Neural cell (in vitro differentiated cells): Measurements from ENCODE around the gene ATP8B4. TPM values are rescaled to one million over a fixed set of nuclear protein-coding genes. Genes with fewer than 3 reads are reported as not detected.

Source experiments
- H2AFZ ChIP-seq: fragments of 200-600, 300-800 bp; sonication (generic), shearing (Covaris generic); 2 replicates; pipeline ENCODE4 v1.6.0; 2014; ENCODE audit warnings: low read depth, mild to moderate bottlenecking, antibody characterized with exemption, low read length, moderate library complexity
- H3F3A ChIP-seq: fragments of 200-600 bp; shearing (Covaris generic); 2 replicates; pipeline ENCODE4 v1.6.1; 2016; ENCODE audit warnings: mild to moderate bottlenecking, moderate library complexity, mixed read lengths, antibody characterized with exemption, low read length; ENCODE audit not compliant: insufficient read depth, poor library complexity, severe bottlenecking
- H3K27ac ChIP-seq: fragments of 200-600, 300-800 bp; sonication (generic), shearing (Covaris generic); 2 replicates; pipeline ENCODE4 v1.5.1; 2014; ENCODE audit warnings: mild to moderate bottlenecking, low read length, moderate library complexity
- H3K27me3 ChIP-seq: fragments of 300-800, 200-600 bp; sonication (generic), shearing (Covaris generic); 2 replicates; pipeline ENCODE4 v1.6.0; 2014; ENCODE audit warnings: mild to moderate bottlenecking, low read depth, low read length, moderate library complexity; ENCODE audit not compliant: insufficient read depth
- H3K36me3 ChIP-seq: fragments of 300-800, 200-600 bp; sonication (generic), shearing (Covaris generic); 2 replicates; pipeline ENCODE4 v1.5.1; 2014; ENCODE audit warnings: mild to moderate bottlenecking, antibody characterized with exemption, low read length, moderate library complexity; ENCODE audit not compliant: insufficient read depth
- H3K4me2 ChIP-seq: fragments of 300-800, 200-600 bp; sonication (generic), shearing (Covaris generic); 2 replicates; pipeline ENCODE4 v1.6.0; 2014; ENCODE audit warnings: mild to moderate bottlenecking, low read length
- H3K4me3 ChIP-seq: fragments of 300-800, 200-600 bp; sonication (generic), shearing (Covaris generic); 2 replicates; pipeline ENCODE4 v1.5.1; 2014; ENCODE audit warnings: mild to moderate bottlenecking, low read length, moderate library complexity
- H3K79me2 ChIP-seq: fragments of 200-600 bp; shearing (Covaris generic); replicated peaks from 2 replicates; pipeline ENCODE4 v1.6.0; 2014; ENCODE audit warnings: mild to moderate bottlenecking, low read length, moderate library complexity; ENCODE audit not compliant: insufficient read depth
- H3K9ac ChIP-seq: fragments of 300-800, 200-600 bp; sonication (generic), shearing (Covaris generic); 2 replicates; pipeline ENCODE4 v1.6.1; 2016; ENCODE audit warnings: mild to moderate bottlenecking, low read length, mixed read lengths
- H3K9me2 ChIP-seq: fragments of 200-600 bp; shearing (Covaris generic); 2 replicates; pipeline ENCODE4 v1.6.1; 2016; ENCODE audit warnings: mild to moderate bottlenecking, low read length, mixed read lengths; ENCODE audit not compliant: insufficient read depth
- H3K9me3 ChIP-seq: fragments of 200-600, 300-800 bp; sonication (generic), shearing (Covaris generic); 2 replicates; pipeline ENCODE4 v1.6.1; 2016; ENCODE audit warnings: mild to moderate bottlenecking, mixed run types, low read length, moderate library complexity, mixed read lengths
- H4K20me1 ChIP-seq: fragments of 200-600 bp; shearing (Covaris generic); 2 replicates; pipeline ENCODE4 v1.6.1; 2016; ENCODE audit warnings: mild to moderate bottlenecking, mixed run types; ENCODE audit not compliant: insufficient read depth
- EP300 ChIP-seq: fragments of 450-650 bp; conservative IDR thresholded peaks from 2 replicates; pipeline ENCODE4 v1.6.1; 2014; ENCODE audit warnings: antibody characterized with exemption, mild to moderate bottlenecking, moderate library complexity; ENCODE audit not compliant: poor library complexity, severe bottlenecking
- EZH2 ChIP-seq: fragments of 200-600, 300-800 bp; shearing (Covaris generic), sonication (generic); IDR thresholded peaks from 2 replicates; pipeline ENCODE4 v1.6.1; 2014; ENCODE audit warnings: antibody characterized with exemption, low read length, borderline replicate concordance, mild to moderate bottlenecking; ENCODE audit not compliant: insufficient read depth, poor library complexity, severe bottlenecking
- MXI1 ChIP-seq: fragments of 450-650 bp; conservative IDR thresholded peaks from 2 replicates; pipeline ENCODE4 v1.6.1; 2014; ENCODE audit warnings: antibody characterized with exemption, mild to moderate bottlenecking; ENCODE audit not compliant: poor library complexity, severe bottlenecking
- POLR2AphosphoS5 ChIP-seq: IDR thresholded peaks from 2 replicates; pipeline ENCODE4 v1.6.1; 2012
- RAD21 ChIP-seq: fragments of 450-650 bp; conservative IDR thresholded peaks from 2 replicates; pipeline ENCODE4 v1.6.1; 2014; ENCODE audit warnings: antibody characterized with exemption, mild to moderate bottlenecking, moderate library complexity
- REST ChIP-seq: IDR thresholded peaks from 2 replicates; pipeline ENCODE4 v1.6.1; 2012; ENCODE audit warnings: borderline replicate concordance
- SMC3 ChIP-seq: fragments of 450-650 bp; conservative IDR thresholded peaks from 2 replicates; pipeline ENCODE4 v1.6.1; 2014; ENCODE audit warnings: antibody characterized with exemption, mild to moderate bottlenecking, moderate library complexity; ENCODE audit not compliant: poor library complexity
- TAF1 ChIP-seq: IDR thresholded peaks from 2 replicates; pipeline ENCODE4 v1.6.1; 2012; ENCODE audit warnings: low read depth
- polyA plus RNA-seq: library from polyadenylated mRNA; depleted of rRNA; stranded (reverse); fragments of >200 nt; gene quantifications from 2 replicates; pipeline ENCODE4 v1.2.3, GENCODE V29; 2014
- TF ChIP-seq, protein P1 (sequence below): fragments of 450-650 bp; IDR thresholded peaks from 2 replicates; pipeline ENCODE4 v1.5.1; 2014; ENCODE audit warnings: antibody characterized with exemption, mild to moderate bottlenecking, moderate library complexity; ENCODE audit not compliant: poor library complexity, severe bottlenecking

ATP8B4 gene
- polyA plus RNA-seq, 1 donor from 2014 or later: 2.9 TPM

GRCh38 chr15:50123861-50124557 is 5.0 kb upstream of the ATP8B4 start:
- H3K4me3 ChIP-seq: no peak overlapping the region
- H3K9me3 ChIP-seq: no peaks in the 10 kb centered on the region
- H3K4me2 ChIP-seq: no peak overlapping the region
- no peaks in the 10 kb centered on the region for H3K9me2 ChIP-seq
- no peak overlapping the region for H3K9ac ChIP-seq
- H4K20me1 ChIP-seq: no peaks in the 10 kb centered on the region
- no peak overlapping the region for H2AFZ ChIP-seq
- no peaks in the 10 kb centered on the region for H3K27me3 ChIP-seq
- no peaks in the 10 kb centered on the region for H3K79me2 ChIP-seq
- no peak overlapping the region for H3K27ac ChIP-seq
- H3K36me3 ChIP-seq: no peaks in the 10 kb centered on the region
- TF ChIP-seq, protein P1, sequence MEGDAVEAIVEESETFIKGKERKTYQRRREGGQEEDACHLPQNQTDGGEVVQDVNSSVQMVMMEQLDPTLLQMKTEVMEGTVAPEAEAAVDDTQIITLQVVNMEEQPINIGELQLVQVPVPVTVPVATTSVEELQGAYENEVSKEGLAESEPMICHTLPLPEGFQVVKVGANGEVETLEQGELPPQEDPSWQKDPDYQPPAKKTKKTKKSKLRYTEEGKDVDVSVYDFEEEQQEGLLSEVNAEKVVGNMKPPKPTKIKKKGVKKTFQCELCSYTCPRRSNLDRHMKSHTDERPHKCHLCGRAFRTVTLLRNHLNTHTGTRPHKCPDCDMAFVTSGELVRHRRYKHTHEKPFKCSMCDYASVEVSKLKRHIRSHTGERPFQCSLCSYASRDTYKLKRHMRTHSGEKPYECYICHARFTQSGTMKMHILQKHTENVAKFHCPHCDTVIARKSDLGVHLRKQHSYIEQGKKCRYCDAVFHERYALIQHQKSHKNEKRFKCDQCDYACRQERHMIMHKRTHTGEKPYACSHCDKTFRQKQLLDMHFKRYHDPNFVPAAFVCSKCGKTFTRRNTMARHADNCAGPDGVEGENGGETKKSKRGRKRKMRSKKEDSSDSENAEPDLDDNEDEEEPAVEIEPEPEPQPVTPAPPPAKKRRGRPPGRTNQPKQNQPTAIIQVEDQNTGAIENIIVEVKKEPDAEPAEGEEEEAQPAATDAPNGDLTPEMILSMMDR: no peak
- TF ChIP-seq TAF1: no peak
- no peak for TF ChIP-seq EZH2
- TF ChIP-seq POLR2AphosphoS5: no peak
- TF ChIP-seq EP300: no peak
- TF ChIP-seq MXI1: no peak
- TF ChIP-seq RAD21: no peak
- TF ChIP-seq SMC3: no peak
- TF ChIP-seq REST: no peak
- H3F3A ChIP-seq: no peaks in the 10 kb centered on the region

DNA sequence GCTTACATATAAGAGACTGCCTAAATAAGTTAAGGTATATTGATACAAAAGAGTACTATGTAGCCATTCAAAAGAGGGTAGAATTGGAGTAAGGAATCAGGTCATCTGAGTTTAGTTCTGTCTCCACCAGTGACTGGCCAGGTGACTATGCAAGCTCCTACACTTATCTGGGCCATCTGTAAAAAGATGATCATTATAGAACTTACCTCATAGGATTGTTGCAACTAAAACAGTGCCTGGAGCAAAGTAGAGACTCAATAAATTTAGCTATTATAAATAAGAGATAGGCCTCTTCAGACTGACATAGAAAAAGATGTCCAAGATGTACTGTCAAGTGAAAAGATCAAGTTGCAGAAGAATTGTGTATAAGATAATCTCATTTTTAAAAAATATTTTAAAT is 1.7 kb upstream of the ATP8B4 start:
- no peaks in the 10 kb centered on the region for H4K20me1 ChIP-seq
- no peak overlapping the region for H3K9ac ChIP-seq
- TF ChIP-seq RAD21 (no peak), MXI1 (no peak), EZH2 (no peak), SMC3 (no peak), REST (no peak), TAF1 (no peak), POLR2AphosphoS5 (no peak), EP300 (no peak)
- TF ChIP-seq, protein P1: no peak
- no peak overlapping the region for H3K4me2 ChIP-seq
- no peaks in the 10 kb centered on the region for H3K9me2 ChIP-seq
- H2AFZ ChIP-seq: no peak overlapping the region
- H3K36me3 ChIP-seq: no peaks in the 10 kb centered on the region
- H3K27ac ChIP-seq: no peak overlapping the region
- H3K9me3 ChIP-seq: no peaks in the 10 kb centered on the region
- H3K79me2 ChIP-seq: no peaks in the 10 kb centered on the region
- no peaks in the 10 kb centered on the region for H3F3A ChIP-seq
- H3K27me3 ChIP-seq: no peaks in the 10 kb centered on the region
- no peak overlapping the region for H3K4me3 ChIP-seq
